ENCODE data around the gene TCP11L2.

DNA sequence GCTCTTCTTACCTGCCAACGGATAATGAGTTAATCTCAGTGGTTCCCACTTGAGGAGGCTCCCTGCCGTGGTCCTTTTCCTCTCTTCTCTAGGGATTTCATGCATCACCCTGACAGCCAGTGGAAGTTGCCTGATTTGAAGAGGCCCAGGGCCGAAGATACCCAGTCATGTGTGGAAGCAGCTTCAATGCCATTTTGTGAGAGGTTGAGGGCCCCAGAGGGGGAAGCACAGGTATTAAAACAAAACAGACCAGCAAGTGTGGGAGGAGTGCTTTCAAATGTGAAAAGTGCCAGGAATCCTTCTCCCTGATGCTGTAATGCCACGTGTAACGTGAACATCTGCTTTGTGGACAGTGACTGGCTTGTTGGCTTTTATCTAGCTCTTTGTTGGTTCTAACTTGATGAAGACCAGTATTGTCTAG, 1.5 kb downstream of the TCP11L2 start:
- TF ChIP-seq, protein P1, sequence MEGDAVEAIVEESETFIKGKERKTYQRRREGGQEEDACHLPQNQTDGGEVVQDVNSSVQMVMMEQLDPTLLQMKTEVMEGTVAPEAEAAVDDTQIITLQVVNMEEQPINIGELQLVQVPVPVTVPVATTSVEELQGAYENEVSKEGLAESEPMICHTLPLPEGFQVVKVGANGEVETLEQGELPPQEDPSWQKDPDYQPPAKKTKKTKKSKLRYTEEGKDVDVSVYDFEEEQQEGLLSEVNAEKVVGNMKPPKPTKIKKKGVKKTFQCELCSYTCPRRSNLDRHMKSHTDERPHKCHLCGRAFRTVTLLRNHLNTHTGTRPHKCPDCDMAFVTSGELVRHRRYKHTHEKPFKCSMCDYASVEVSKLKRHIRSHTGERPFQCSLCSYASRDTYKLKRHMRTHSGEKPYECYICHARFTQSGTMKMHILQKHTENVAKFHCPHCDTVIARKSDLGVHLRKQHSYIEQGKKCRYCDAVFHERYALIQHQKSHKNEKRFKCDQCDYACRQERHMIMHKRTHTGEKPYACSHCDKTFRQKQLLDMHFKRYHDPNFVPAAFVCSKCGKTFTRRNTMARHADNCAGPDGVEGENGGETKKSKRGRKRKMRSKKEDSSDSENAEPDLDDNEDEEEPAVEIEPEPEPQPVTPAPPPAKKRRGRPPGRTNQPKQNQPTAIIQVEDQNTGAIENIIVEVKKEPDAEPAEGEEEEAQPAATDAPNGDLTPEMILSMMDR (IDR thresholded peaks at IDR 0.05; ENCODE audit: insufficient read depth, low read depth, low read length), result no peak
- no peak for TF ChIP-seq EZH2 (IDR thresholded peaks at IDR 0.05; ENCODE audit: insufficient read depth, low read length)

Data from astrocyte (in vitro differentiated cells and primary cell).